C4-2B (cell line): ENCODE data around the gene TOX2.
A peak's percentile ranks its signal among the peaks of the same experiment; 100 is the strongest.

ENCODE experiments used
- H3K27ac ChIP-seq: fragments of 450-650 bp; 2 replicates; pipeline ENCODE4 v1.5.1; 2017
- ZFX ChIP-seq: fragments of 450-650 bp; IDR thresholded peaks from 2 replicates; pipeline ENCODE4 v1.6.1; 2017
- TF ChIP-seq, protein P1 (sequence below): fragments of 450-650 bp; conservative IDR thresholded peaks from 2 replicates; pipeline ENCODE4 v1.5.1; 2017; ENCODE audit warnings: mild to moderate bottlenecking

Gene TOX2

DNA sequence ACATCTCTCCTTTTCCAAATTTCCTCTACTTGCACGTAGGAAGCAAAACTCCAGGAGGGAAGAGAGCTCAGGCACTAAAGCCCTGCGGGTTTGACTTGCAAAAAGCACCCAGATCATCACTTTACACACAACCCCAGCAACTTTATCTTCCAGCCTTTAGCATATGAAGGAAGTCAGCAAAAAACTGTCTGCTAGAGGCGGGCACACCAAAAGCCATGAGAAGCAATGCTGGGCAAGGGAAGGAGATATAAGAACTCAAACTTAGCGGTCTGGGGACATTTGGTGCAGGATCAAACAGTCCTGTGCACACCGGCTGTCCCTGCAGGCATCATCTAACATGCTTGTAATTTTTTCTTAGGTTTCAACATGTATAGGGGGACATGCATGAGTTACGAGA is 159.0 kb downstream of the TOX2 start:
- no peak overlapping the region for H3K27ac ChIP-seq
- no peak for TF ChIP-seq ZFX
- TF ChIP-seq, protein P1, sequence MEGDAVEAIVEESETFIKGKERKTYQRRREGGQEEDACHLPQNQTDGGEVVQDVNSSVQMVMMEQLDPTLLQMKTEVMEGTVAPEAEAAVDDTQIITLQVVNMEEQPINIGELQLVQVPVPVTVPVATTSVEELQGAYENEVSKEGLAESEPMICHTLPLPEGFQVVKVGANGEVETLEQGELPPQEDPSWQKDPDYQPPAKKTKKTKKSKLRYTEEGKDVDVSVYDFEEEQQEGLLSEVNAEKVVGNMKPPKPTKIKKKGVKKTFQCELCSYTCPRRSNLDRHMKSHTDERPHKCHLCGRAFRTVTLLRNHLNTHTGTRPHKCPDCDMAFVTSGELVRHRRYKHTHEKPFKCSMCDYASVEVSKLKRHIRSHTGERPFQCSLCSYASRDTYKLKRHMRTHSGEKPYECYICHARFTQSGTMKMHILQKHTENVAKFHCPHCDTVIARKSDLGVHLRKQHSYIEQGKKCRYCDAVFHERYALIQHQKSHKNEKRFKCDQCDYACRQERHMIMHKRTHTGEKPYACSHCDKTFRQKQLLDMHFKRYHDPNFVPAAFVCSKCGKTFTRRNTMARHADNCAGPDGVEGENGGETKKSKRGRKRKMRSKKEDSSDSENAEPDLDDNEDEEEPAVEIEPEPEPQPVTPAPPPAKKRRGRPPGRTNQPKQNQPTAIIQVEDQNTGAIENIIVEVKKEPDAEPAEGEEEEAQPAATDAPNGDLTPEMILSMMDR, result no peak

DNA sequence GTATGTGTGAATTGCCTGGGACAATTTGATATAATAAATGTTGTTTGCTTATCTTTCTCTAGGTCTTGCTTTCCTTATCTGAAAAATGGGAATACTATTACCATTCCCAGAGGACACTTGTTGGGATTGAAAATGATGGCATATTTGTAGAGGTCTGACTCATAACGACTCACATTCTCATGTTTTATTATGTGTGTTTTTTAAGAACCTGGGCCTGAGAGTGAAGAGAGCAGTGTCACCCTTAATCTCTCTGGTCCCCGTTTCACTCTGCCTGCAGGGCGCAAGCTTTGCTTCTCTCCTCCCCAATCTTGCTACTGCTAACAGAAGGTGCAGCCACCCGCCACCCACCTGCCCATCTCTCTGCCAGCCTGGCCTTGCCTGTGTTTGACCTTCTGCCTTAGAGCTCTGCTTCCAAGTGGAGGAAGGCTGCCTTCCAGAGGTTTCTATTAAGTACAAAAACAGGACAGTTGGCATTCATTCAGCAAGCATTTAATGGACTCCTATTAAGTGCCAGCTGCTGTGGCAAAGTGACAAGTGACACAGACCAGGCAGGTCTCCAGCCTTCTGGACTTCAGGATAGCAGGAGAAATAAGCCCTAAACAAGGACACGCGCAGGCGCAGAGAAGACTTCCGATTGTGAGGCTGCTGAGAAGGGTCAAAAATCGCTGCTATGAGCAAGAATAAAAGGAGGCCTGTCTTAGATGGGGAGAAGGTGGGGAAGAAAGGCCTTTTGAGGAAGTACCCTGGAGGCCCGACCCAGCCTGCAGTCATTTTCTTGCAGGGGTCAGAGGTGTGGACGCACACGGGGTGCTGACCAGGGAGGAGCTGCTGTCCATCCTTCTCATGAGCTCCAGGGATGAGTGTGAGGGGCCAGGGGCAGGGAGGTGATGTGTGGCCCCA is 159.8 kb downstream of the TOX2 start:
- TF ChIP-seq, protein P1, result no peak
- TF ChIP-seq ZFX, result no peak
- no peak overlapping the region for H3K27ac ChIP-seq

DNA sequence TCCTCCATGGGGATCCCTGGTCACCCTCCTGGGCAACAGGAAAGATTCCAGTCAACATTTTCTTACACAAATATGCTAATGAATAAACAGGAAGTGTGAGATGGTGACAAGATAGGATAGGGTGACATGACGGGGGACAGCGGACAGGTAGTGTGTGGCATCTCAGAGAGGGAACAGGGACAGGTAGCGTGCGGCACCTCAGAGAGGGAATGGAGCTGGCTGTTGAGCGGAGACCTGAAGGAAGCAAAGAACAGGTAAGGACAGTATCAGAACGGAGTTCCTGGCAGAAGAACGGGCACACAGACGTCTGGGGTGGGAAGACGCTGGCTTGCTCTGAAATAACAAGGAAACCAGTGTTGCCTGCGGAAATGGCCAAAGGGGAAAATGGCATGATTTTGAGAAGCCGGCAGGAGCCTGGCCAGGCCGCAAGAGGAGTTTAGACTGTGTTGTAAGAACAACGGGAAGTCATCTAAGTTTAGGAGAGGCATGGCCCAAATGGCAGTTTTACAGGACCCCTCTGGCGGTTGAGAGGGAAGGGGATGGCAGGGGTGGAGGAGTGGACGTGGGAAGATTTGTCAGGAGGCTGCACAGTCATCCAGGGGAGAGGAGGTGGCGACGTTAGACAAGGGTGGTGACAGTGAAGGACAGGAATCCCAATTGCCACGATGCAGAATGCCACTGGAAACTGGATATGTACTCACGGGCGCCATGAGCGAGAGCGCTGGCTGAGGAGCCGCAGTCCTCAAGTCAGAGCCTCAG is 160.7 kb downstream of the TOX2 start:
- H3K27ac ChIP-seq, result no peak overlapping the region
- TF ChIP-seq ZFX, result no peak
- TF ChIP-seq, protein P1, result no peak

DNA sequence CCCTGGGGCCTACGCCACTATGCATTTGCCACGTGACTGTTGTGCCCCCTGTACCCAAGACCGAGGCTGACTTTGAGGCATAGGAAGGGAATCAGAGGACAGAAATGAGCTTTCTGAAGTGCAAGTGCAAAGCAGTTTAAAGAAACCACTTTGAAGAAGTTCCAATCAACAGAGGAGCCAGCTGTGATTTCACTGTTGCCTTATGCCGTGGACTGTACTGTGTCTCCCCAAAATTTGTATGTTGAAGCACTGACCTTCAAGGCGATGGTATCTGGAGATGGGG is 161.2 kb downstream of the TOX2 start:
- H3K27ac ChIP-seq, result no peak overlapping the region
- no peak for TF ChIP-seq ZFX
- TF ChIP-seq, protein P1, result no peak

DNA sequence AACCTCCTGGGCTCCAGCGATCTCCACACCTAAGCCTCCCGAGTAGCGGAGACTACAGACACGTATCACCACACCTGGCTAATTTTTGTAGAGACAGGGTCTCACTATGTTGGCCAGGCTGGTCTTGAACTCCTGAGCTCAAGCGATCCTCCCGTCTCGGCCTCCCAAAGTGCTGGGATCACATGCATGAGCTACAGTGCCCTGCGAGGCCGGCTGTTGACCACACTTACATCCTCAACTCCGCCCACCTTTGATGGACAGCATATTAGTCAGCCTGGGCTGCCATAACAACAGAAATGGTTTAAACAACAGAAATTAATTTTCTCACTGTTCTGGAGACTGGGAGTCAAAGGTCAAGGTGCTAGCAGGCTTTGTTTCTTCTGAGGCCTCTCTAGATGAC is 164.6 kb downstream of the TOX2 start:
- TF ChIP-seq, protein P1, result no peak
- no peak for TF ChIP-seq ZFX
- no peak overlapping the region for H3K27ac ChIP-seq

DNA sequence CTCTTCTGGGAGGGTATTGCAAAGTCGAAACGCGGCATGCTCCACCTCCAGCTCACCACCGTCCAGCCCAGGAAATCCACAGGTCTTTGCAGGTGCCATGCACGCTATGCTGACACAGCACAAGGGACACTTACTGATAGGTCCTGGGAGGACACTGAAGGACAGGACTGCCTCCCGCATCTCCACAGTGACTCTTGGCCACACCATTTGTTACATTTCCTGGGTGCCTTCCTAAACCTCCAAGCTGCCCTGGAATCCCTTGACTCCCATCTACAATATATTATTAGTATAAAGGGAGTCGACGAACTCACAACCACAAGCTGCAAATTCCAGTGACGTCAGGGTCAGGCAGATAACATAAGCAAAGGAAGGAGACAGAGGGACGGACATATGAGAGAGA is 165.4 kb downstream of the TOX2 start:
- no peak overlapping the region for H3K27ac ChIP-seq
- TF ChIP-seq ZFX, result no peak
- TF ChIP-seq, protein P1, result no peak

DNA sequence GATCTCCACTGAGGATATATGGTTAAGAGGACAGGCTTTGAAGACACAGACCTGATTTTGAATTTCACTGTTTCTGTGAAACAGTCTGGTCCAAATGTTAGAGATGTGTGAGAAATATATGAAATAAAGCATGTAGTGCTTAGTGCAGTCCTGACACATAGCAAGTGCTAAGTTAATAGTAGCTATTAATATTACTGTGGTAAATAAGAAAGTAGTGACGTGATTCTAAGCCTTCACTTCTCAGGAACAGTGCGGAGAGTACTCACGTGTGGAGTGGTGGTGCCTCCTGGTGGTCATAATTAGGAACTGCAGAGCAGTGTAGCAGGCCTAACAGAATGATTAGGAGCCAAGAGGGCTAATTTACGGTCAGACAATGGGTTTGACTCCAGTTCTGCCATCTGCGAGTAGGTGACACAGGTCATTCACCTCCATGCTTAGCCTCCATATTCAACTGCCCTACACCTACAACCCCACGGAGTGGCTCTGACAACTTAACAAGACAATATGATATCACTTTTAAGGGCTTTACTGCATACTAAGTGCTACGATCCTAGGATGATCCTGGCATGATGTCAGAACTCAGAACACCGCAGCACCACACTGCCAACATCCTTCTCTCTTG is 166.1 kb downstream of the TOX2 start:
- H3K27ac ChIP-seq, result no peak overlapping the region
- TF ChIP-seq, protein P1, result peak; percentile 97
- no peak for TF ChIP-seq ZFX
